Germinal center (tissue), 1 donor: ENCODE measurements around the gene M6PR.

Experiments used
- DNase-seq: peaks from one replicate; pipeline ENCODE4 v3.0.0; 2012; ENCODE audit warnings: mixed read lengths, low spot score

The M6PR gene

DNA sequence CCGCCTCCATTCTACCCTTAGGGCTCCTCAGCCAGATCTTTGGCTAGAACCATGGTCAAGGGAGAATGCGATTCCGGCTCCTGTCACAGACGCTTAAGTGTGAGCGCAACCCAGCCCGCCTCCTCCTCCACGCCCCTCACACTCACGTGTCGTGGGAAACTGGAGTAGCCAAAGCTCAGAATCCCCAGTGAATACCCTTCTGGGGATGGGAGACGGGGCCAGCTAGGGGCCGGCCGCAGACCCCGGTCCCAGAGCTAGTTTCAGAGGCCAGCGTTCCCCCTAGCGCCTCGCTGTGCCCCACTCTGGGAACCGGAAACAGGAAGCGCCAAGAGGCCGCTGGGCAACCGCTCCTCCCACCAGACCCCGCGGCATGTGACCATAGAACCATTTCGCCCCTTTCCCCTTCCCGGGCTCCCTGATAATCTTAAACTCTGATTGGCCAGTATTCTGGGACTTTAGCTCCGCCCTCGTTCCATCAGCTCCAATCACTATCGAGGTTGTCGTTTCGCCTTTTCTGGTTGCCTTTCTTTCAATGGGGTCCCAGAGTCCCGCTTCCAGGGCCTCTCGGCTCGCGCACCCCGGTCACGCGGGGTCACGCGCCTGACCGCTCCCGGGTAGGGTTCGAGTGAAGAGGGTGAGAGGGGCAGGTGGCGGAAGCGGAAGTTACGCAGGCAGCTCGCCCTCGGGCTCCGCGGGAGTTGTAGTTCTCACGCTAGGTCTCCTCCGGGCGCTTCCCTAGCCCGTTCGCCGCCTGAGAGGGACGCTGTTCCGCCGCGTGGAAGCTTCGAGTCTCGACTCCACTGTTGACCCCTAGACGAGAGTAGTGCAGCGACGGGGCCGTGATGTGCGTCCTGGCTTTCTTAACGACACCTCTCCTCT, at the start of gene M6PR:
M6PR (minus strand) TSS at position 304 of the 879 bp plus-strand sequence. CDS start 3,241 bp downstream, outside the sequence.
- peak; percentile 96 for DNase-seq

GRCh38 chr12:8996682-8997405, 47.4 kb upstream of the M6PR start:
- no peak for DNase-seq

DNA sequence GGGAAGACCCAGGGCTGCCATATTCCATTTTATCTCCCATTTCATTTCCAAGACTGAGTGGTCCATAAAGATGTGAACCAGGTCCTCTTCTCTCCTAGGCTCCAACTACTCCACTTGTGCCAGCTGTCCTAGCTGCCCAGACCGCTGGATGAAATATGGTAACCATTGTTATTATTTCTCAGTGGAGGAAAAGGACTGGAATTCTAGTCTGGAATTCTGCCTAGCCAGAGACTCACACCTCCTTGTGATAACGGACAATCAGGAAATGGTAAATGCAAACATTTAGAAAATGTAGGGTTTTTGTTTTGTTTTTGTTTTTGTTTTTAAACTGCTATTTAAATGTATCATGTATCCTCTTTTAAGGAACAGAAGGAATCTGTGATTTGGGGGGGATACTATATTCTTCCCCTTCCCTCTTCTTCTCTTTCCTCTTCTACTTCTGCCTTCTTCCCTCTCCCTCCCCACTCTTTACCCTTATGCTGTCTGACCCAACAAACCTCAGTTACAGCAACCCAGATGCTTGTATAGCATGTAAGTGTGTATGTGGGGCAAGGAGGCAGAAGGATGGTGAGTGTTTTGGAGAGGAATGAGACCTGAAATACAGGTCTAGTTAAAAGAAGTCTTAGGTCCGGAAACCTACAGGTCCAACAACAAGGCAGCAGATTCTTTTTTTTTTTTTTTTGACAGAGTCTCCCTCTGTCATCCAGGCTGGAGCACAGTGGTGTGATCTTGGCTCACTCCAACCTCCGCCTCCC, 45.8 kb upstream of the M6PR start:
- DNase-seq: no peak

GRCh38 chr12:8993827-8994226, 44.4 kb upstream of the M6PR start:
- no peak for DNase-seq

DNA sequence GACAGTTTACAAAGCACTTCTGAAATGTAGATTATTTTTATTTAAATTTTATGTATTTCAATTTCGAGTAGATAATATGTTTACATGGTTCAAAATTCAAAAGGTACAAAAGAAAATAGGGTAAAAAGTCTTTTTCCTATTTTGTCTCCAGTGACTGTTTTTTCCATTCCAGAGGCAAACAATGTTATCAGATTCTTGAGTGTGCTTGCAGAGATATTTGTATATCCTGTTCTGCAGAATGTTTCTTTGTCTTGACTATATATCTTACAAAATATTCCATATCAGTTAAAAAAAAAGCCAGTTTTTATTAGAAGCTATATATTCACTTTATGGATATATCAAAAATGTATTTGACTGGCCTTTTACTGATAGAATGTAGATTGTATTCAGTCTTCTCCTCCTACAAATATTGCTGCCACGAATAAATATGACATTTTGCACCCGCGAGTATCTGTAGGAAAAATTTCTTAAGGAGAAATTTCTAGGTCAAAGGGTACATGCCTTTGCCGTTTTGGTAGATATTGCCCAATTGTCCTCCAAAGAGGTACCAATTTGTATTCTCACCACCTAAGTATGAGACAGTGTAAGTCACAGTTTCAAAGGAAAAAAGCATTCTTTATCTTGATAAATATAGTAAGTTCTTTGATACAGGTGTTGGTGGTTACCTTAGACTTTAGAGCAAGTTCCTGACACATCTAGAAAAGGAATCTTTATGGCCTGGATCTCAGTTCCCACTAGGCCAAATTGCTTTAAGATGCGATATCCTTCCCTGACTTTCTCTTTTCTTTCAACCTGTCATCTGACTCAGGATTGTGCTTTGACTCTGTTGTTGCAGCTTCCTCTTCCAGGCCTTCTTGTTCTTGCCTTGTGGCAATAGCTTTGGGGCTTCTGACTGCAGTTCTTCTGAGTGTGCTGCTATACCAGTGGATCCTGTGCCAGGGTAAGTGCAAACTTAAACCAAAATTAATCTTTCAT, 42.2 kb upstream of the M6PR start:
- no peak for DNase-seq

GRCh38 chr12:8989413-8989812, 40.0 kb upstream of the M6PR start, which contains the start of gene KLRG1:
TSS of gene KLRG1 (plus strand) at chr12:8989546. CDS start at chr12:8989636, 90 bp downstream.
- DNase-seq: no peak

- DNase-seq: no peak
Observed at GRCh38 chr12:8987685-8988084, 38.2 kb upstream of the M6PR start.

DNA sequence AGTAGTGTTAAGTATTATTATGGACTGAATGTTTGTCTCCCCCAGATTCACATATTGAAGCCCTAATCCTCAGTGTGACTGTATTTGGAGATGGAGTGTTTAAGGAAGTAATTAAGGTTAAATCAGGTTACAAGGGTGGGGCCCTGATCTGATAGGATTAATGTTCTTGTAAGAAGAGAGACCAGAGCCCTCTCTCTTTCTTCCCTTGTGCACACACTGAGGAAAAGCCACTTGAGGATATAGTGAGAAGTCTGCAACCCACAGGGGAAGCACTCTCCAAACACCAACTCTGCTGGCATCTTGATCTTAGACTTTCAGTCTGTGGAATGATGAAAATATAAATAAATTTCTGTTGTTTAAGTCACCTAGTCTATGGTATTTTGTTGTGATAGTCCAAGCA, 37.7 kb upstream of the M6PR start:
- DNase-seq: no peak

DNA sequence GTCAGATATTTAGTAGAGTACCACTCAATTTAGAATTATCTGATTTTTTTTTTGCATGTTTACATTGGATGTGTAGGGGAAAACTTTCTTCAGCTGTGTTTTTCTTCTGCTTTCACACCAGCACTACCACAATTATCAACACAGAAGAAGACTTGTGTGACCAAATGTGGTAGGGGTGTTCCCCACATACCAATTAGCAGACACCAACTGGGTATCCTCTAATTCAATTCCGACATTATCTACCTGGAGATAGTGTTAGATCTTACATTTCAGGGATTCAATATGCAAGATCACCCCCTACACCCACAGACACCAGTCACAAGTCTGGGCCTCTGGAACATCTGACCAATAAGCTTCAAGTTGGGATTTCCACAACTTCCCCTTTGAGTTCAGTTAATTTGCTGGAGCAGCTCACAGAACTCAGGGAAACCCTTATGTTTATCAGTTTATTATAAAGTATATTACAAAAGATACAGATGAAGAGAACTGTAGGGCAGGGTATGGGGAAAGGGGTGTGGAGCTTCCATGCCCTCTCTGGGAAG, 35.8 kb upstream of the M6PR start:
- DNase-seq: no peak

DNA sequence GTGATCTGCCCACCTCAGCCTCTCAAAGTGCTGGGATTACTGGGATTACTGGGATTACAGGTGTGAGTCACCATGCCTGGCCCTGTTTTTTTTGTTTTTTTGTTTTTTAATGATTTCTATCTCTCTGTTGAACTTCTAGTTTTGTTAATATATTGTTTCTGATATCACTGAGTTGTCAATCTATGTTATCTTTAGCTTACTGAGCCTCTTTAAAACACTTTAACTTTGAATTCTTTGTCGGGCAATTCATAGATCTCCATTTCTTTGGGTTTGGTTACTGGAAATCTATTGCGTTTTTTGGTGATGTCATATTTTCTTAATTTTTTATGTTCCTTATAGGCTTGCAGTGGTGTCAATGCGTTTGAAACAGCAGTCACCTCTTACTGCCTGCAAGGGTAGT, 30.7 kb upstream of the M6PR start:
- DNase-seq: no peak

GRCh38 chr12:8970432-8970831, 21.0 kb upstream of the M6PR start:
- DNase-seq: no peak

DNA sequence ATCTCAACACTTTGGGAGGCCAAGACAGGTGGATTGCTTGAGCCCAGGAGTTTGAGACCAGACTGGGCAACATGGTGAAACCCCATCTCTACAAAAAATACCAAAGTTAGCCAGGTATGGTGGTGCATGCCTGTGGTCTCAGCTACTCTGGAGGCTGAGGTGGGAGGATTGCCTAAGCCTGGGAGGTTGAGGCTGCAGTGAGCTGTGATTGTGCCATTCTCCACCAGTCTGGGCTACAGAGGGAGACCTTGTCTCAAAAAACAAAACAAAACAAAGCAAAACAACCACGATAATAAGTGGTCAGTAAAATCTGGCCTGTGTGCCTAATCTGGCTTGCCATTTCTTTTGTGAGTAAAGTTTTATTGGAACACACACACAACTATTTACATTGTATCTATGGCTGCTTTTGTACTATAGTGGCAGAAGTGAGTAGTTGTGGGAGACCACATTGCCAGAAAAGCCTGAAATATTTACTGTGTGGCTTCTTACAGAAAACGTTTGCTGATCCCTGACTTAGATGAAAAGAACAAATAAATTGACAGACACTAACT, 20.5 kb upstream of the M6PR start:
- DNase-seq: no peak

GRCh38 chr12:8968761-8969160, 19.3 kb upstream of the M6PR start:
- no peak for DNase-seq

- DNase-seq: no peak
Observed at GRCh38 chr12:8960176-8960575, 10.7 kb upstream of the M6PR start.

GRCh38 chr12:8958066-8958465, 8.6 kb upstream of the M6PR start:
- no peak for DNase-seq

DNA sequence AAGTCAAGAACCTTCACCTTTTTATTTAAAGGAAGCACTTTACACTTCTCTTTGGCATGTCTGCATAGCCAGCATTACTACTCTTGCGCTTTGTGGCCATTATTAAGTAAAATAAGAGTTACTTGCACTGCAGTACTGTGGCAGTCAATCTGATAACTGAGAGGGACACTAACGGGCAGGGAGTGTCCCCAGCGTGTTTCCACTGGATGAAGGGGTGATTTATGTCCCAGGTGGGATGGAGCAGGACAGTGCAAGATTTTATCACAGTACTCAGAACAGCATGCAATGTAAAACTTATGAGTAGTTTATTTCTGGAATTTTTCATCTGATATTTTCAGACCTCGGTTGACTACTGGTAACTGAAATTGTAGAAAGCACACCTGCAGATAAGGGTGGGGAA, 8.1 kb upstream of the M6PR start:
- DNase-seq: no peak

DNA sequence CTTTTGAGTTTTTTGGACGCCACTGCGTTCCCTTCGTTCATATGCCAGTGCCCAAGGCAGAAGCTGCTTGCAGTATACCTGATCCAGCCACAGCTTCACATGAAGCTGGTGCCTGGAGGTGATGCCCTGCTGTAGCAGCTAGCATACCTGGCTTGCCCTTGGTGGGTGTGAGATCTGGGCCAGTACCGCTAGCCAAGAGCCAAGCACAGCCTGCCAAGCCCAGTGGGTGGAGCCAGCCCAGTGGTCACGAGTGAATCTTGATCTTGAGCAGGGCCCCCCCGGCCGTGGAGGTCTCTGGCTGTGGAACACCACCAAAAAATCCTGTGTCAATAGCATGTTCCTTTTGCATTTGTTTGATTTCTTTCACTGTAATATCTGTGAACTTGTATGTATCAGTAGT, 7.3 kb upstream of the M6PR start:
- DNase-seq: no peak

GRCh38 chr12:8956073-8956472, 6.6 kb upstream of the M6PR start:
- no peak for DNase-seq

- no peak for DNase-seq
Observed at GRCh38 chr12:8953773-8954402, 4.4 kb upstream of the M6PR start.

- DNase-seq: no peak
Observed at GRCh38 chr12:8951744-8952143, 2.3 kb upstream of the M6PR start.
